K562 (cell line): ENCODE results near the gene KRT8. TPM values are rescaled to one million over a fixed set of nuclear protein-coding genes. Genes with fewer than 3 reads are reported as not detected.

Experiments used
- ATAC-seq: fragments of 200-7000 bp; cut with Tn5 transposase; 3 replicates; pipeline ENCODE4 v1.9.1; 2020; ENCODE audit warnings: moderate library complexity
- BruUV-seq: library from RNA; stranded (reverse); fragments of 400-500 nt; replicated peaks from 2 replicates; lab custom pipeline; 2021; lab: Mats Ljungman, UMichigan
- CTCF ChIA-PET: fragments of 300-600 bp; formaldehyde crosslinking; extraction: SDS; loops from one replicate; lab custom pipeline; 2021; ENCODE audit warnings: low intra/inter-chr PET ratio; lab: Yijun Ruan, JAX
- POLR2A ChIA-PET: fragments of 300-600, 350-650 bp; sonication (Branson Sonifier 250); formaldehyde crosslinking; extraction: SDS; loops from one replicate; lab custom pipeline; 2021; ENCODE audit warnings: antibody characterized with exemption, inconsistent platforms; lab: Yijun Ruan, JAX
- DNase-seq, 4 experiments: peaks; one replicate each; pipeline versions ENCODE4 v3.0.0 to v3.0.0-alpha.2; 2011 to 2018; ENCODE audit warnings: low spot score in 3 of 4, mixed read lengths in 3 of 4; ENCODE audit errors: extremely low read depth in 1 of 4
- FAIRE-seq: peaks from 2 replicates; lab custom pipeline; 2011; peaks lifted over from hg19 to GRCh38; lab: Jason Lieb, UNC
- H2AFZ ChIP-seq: 2 replicates; pipeline ENCODE4 v1.6.0; 2011; ENCODE audit warnings: low read depth, low read length, control low read depth, inconsistent platforms
- H3K27ac ChIP-seq: fragments of 200-600 bp; 3 replicates; pipeline ENCODE4 v1.8.0; 2011; ENCODE audit warnings: low read depth, mild to moderate bottlenecking, control low read depth, inconsistent platforms, low read length, moderate library complexity, mixed read lengths; ENCODE audit errors: extremely low read depth
- H3K27me3 ChIP-seq, 2 experiments: fragments of 300-600 bp in 1 of 2; 2 replicates in 1 of 2; 3 replicates in 1 of 2; pipeline versions ENCODE4 v1.6.0 to v1.8.0; 2011; ENCODE audit warnings: inconsistent platforms in 2 of 2, low read length in 2 of 2, mild to moderate bottlenecking in 1 of 2, mixed read lengths in 1 of 2, moderate library complexity in 1 of 2; ENCODE audit not compliant: control insufficient read depth in 2 of 2, insufficient read depth in 2 of 2
- H3K36me3 ChIP-seq: fragments of 300-600 bp; 3 replicates; pipeline ENCODE4 v1.8.0; 2011; ENCODE audit warnings: mild to moderate bottlenecking, low read length, inconsistent platforms; ENCODE audit not compliant: control insufficient read depth, insufficient read depth
- H3K4me1 ChIP-seq, 2 experiments: fragments of 200-600 bp in 1 of 2; replicated peaks in 1 of 2; 2 replicates in 1 of 2; 3 replicates in 1 of 2; pipeline versions ENCODE4 v1.5.1 to v1.8.0; 2011; ENCODE audit warnings: inconsistent platforms in 2 of 2, low read length in 2 of 2, mild to moderate bottlenecking in 1 of 2, mixed read lengths in 1 of 2, moderate library complexity in 1 of 2; ENCODE audit not compliant: control insufficient read depth in 2 of 2, insufficient read depth in 2 of 2
- H3K4me2 ChIP-seq: 2 replicates; pipeline ENCODE4 v1.6.1; 2011; ENCODE audit warnings: low read length, control low read depth, inconsistent platforms, mixed read lengths; ENCODE audit not compliant: insufficient read depth
- H3K4me3 ChIP-seq: fragments of 200-600 bp; sonication (generic), shearing (Covaris generic); 2 replicates; pipeline ENCODE4 v1.5.1; 2016; ENCODE audit warnings: control low read depth, inconsistent platforms
- H3K79me2 ChIP-seq: fragments of 200-600 bp; 3 replicates; pipeline ENCODE4 v1.8.0; 2011; ENCODE audit warnings: low read length, inconsistent platforms; ENCODE audit not compliant: control insufficient read depth, insufficient read depth
- H3K9ac ChIP-seq, 2 experiments: 2 replicates each; pipeline versions ENCODE4 v1.6.0 to v1.6.1; 2011; ENCODE audit warnings: low read depth in 2 of 2, low read length in 2 of 2, control low read depth in 1 of 2, inconsistent platforms in 1 of 2, mild to moderate bottlenecking in 1 of 2, mixed read lengths in 1 of 2; ENCODE audit not compliant: insufficient read depth in 1 of 2
- H3K9me1 ChIP-seq: one replicate; pipeline ENCODE4 v1.6.0; 2011; ENCODE audit warnings: inconsistent platforms, mild to moderate bottlenecking, low read length, moderate library complexity; ENCODE audit not compliant: control insufficient read depth, insufficient read depth
- H3K9me3 ChIP-seq: replicated peaks from 2 replicates; pipeline ENCODE4 v1.5.1; 2011; ENCODE audit warnings: low read depth, low read length, inconsistent platforms; ENCODE audit not compliant: control insufficient read depth, insufficient read depth
- H4K20me1 ChIP-seq: replicated peaks from 2 replicates; pipeline ENCODE4 v1.6.1; 2011; ENCODE audit warnings: low read length, inconsistent platforms, mixed read lengths; ENCODE audit not compliant: control insufficient read depth, insufficient read depth
- C11orf30 ChIP-seq: fragments of 450-650 bp; IDR thresholded peaks from 2 replicates; pipeline ENCODE4 v1.6.1; 2016; ENCODE audit warnings: low read depth, mild to moderate bottlenecking
- CBX1 ChIP-seq: sonication (generic); IDR thresholded peaks from 2 replicates; pipeline ENCODE4 v1.6.1; 2016; ENCODE audit warnings: antibody characterized with exemption, low read depth, mild to moderate bottlenecking
- CBX3 ChIP-seq, 2 experiments: IDR thresholded peaks; 1 replicate in 1 of 2; 2 replicates in 1 of 2; pipeline ENCODE4 v1.6.1; 2012; ENCODE audit warnings: inconsistent platforms in 2 of 2, low read length in 2 of 2, borderline replicate concordance in 1 of 2, control low read depth in 1 of 2
- E2F3 ChIP-seq: fragments of 250-450 bp; sonication (Bioruptor Pico); IDR thresholded peaks from 2 replicates; pipeline ENCODE4 v1.4.0; 2020; ENCODE audit warnings: mild to moderate bottlenecking
- GABPA ChIP-seq: fragments of 200-800 bp; sonication (Bioruptor generic); conservative IDR thresholded peaks from 2 replicates; pipeline ENCODE4 v1.6.1; 2016; ENCODE audit warnings: low read depth, missing genetic modification characterization, missing compliant biosample characterization
- GATAD2B ChIP-seq: fragments of 450-650 bp; IDR thresholded peaks from 2 replicates; pipeline ENCODE4 v1.6.1; 2017; ENCODE audit warnings: mild to moderate bottlenecking, borderline replicate concordance
- IRF9 ChIP-seq: fragments of 450-650 bp; IDR thresholded peaks from 2 replicates; pipeline ENCODE4 v1.6.1; 2016; ENCODE audit warnings: missing biosample characterization, missing genetic modification characterization
- KLF10 ChIP-seq: fragments of 250-450 bp; sonication (Bioruptor Pico); IDR thresholded peaks from 2 replicates; pipeline ENCODE4 v1.6.1; 2021; ENCODE audit warnings: matching md5 sums
- MED1 ChIP-seq: sonication (generic); formaldehyde crosslinking; IDR thresholded peaks from 2 replicates; pipeline ENCODE4 v1.8.1; 2023; ENCODE audit warnings: missing genetic modification reagents, borderline replicate concordance
- TCF15 ChIP-seq: fragments of 250-450 bp; sonication (Bioruptor Pico); IDR thresholded peaks from 2 replicates; pipeline ENCODE4 v1.8.0; 2022; ENCODE audit warnings: moderate library complexity, mild to moderate bottlenecking, inconsistent platforms
- TEAD2 ChIP-seq: fragments of 450-650 bp; IDR thresholded peaks from 2 replicates; pipeline ENCODE4 v1.6.1; 2016; ENCODE audit warnings: missing genetic modification characterization, control low read depth, missing compliant biosample characterization
- TEAD4 ChIP-seq, 2 experiments: sonication (generic) in 1 of 2; formaldehyde crosslinking in 1 of 2; IDR thresholded peaks; 2 replicates each; pipeline versions ENCODE4 v1.6.1 to v1.8.0; 2012 to 2022; ENCODE audit warnings: borderline replicate concordance in 1 of 2, inconsistent platforms in 1 of 2, low read length in 1 of 2, mild to moderate bottlenecking in 1 of 2, missing genetic modification reagents in 1 of 2
- TFAM ChIP-seq: fragments of 250-450 bp; sonication (Bioruptor Pico); conservative IDR thresholded peaks from 2 replicates; pipeline ENCODE4 v1.5.0; 2021; ENCODE audit warnings: mild to moderate bottlenecking, moderate library complexity
- ZNF175 ChIP-seq: fragments of 200-800 bp; sonication (Bioruptor generic); IDR thresholded peaks from 2 replicates; pipeline ENCODE4 v1.6.1; 2016; ENCODE audit warnings: low read depth, mild to moderate bottlenecking, missing genetic modification characterization, missing compliant biosample characterization
- ZNF23 ChIP-seq: fragments of 250-450 bp; sonication (Bioruptor Pico); IDR thresholded peaks from 2 replicates; pipeline ENCODE4 v1.4.0; 2020; ENCODE audit warnings: mild to moderate bottlenecking
- ZNF766 ChIP-seq: fragments of 200-800 bp; sonication (Bioruptor generic); conservative IDR thresholded peaks from 2 replicates; pipeline ENCODE4 v1.6.1; 2016; ENCODE audit warnings: missing genetic modification characterization, missing compliant biosample characterization
- ZNF778 ChIP-seq: fragments of 450-650 bp; formaldehyde crosslinking; IDR thresholded peaks from 2 replicates; pipeline ENCODE4 v1.4.0; 2020; ENCODE audit warnings: mild to moderate bottlenecking, moderate library complexity
- WGBS: fragments of 100-300 bp; shearing (Covaris generic); methylation state at CpG from one replicate; pipeline ENCODE4 v1.1.6; 2016; ENCODE audit warnings: low coverage, mixed read lengths; ENCODE audit not compliant: insufficient coverage; ENCODE audit errors: missing lambda C conversion rate; 5-methylcytosine and 5-hydroxymethylcytosine counted together
- in situ Hi-C: fragments of 300-500 bp; cut with MboI; formaldehyde crosslinking; loops from 4 replicates; pipeline ENCODE4 v1.15.0; 2018; ENCODE audit warnings: inconsistent platforms, mixed read lengths
- intact Hi-C: fragments of 100-400 bp; cut with micrococcal nuclease; formaldehyde crosslinking; loops from 2 replicates; pipeline ENCODE4 v1.14.2; 2022
- polyA plus RNA-seq, 8 experiments: library from polyadenylated mRNA; depleted of rRNA in 4 of 8; stranded (reverse) in 5 of 8; unstranded in 3 of 8; fragments of >200 nt; fragmentation: Nextera tagmentation in 2 of 8; fragmentation: Illumina TruSeq in 1 of 8; extraction: Ambion mirVana in 2 of 8; extraction: Trizol in 1 of 8; gene quantifications; 2 replicates each; pipeline versions ENCODE4 v1.2.1 to v1.2.3, GENCODE V29; 2011 to 2014; ENCODE audit warnings: inconsistent platforms in 1 of 8, missing spikeins in 1 of 8
- total RNA-seq, 7 experiments: library from RNA; depleted of rRNA in 6 of 7; stranded (reverse); fragments of >200 nt in 6 of 7; fragmentation: Illumina TruSeq in 2 of 7; extraction: Trizol in 2 of 7; gene quantifications; 2 replicates each; pipeline versions ENCODE4 v1.2.1 to v1.2.3, GENCODE V29; 2011 to 2021; ENCODE audit warnings: low replicate concordance in 1 of 7
- TF ChIP-seq, protein P1 (sequence below): sonication (generic); formaldehyde crosslinking; IDR thresholded peaks from 2 replicates; pipeline ENCODE4 v1.5.0; 2020; ENCODE audit warnings: missing genetic modification reagents

KRT8 gene
- total and polyA plus RNA-seq, 9 of the 15 experiments (the other 6 are each of a cell fraction or from before 2014, with no cell fraction given): 41.5 to 661 (median 260) TPM

- TF ChIP-seq ZNF778 (no peak), CBX3 (IDR thresholded peaks at IDR 0.05; ENCODE audit: borderline replicate concordance in 1 of 2, low read length in 2 of 2) (no peak), TEAD2 (no peak), KLF10 (CRISPR knock-in tag) (no peak), TEAD4 (IDR thresholded peaks at IDR 0.05; ENCODE audit: low read length) (no peak), TEAD4 (CRISPR knock-in tag; IDR thresholded peaks at IDR 0.05; ENCODE audit: borderline replicate concordance) (no peak), GABPA (tag) (no peak), ZNF23 (CRISPR knock-in tag) (no peak)
- TF ChIP-seq, protein P1, sequence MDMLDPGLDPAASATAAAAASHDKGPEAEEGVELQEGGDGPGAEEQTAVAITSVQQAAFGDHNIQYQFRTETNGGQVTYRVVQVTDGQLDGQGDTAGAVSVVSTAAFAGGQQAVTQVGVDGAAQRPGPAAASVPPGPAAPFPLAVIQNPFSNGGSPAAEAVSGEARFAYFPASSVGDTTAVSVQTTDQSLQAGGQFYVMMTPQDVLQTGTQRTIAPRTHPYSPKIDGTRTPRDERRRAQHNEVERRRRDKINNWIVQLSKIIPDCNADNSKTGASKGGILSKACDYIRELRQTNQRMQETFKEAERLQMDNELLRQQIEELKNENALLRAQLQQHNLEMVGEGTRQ (CRISPR knock-in tag): no peak
Observed at GRCh38 chr12:52909331-52909730, 4.5 kb upstream of the KRT8 start (continued).

DNA sequence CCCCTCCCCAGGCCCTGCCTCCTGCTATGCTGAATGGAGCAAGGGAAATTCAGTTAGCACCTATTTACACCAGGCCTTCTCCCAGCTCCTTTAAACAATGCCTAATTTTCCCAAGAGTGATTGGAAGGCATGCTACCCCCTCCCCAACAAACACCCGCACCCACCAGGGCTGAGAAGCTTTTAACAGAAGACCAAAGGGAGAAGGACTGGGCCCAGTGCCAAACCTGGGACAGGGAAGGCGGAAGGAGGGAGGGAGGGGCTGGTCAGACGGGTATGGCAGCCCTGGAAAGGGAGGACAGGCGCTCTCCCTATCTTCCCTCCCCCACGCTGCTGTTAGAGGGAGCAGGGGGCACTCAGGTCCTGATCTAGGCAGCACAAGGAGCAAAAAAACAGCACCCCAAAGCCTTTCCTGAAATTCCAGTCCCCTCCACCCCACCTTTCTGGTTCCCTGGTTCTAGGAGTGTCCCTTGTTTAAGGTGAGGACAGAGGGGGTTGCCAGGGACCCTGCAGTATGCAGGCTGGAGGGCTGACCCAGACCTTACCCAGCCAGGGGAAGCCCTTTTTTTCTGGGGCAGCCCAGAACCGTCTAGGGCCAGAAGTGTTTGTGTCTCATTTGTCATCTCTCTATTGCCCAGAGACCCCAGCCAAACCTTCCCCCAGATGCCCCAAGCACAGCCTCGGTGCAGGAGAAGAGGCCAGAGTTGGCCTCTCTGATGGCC lies 2.4 kb upstream of the KRT8 start:
- Histone ChIP-seq H3K79me2 (peaks cover 28% of the 10 kb centered on the region), H3K9ac (peak overlapping the region; percentile 39 to 61; a peak in 3 of 4 replicates), H3K36me3 (peaks cover 4% of the 10 kb centered on the region; the same call in 1 of the 3 replicates), H3K4me2 (peak overlapping the region; percentile 64), H3K27ac (peak overlapping the region; percentile 81), H3K4me3 (no peak overlapping the region; the same call in 1 of the 2 replicates), H3K9me1 (no peaks in the 10 kb centered on the region), H4K20me1 (no peaks in the 10 kb centered on the region), H3K27me3 (no peaks in the 10 kb centered on the region), H3K4me1 (peaks cover 52 to 58% of the 10 kb centered on the region in 2 experiments), H2AFZ (peak overlapping the region; percentile 88), H3K9me3 (no peaks in the 10 kb centered on the region)
- 2% methylated on average over 4 of the region's 7 CpGs for WGBS
- ChIA-PET CTCF (no interaction called here), POLR2A (interaction anchor here (0.7 to 3.9 kb wide), 3 partner anchors 9 to 301 kb away, joined by 4 to 18 read pairs (median 8); no protein-coding TSS in a partner anchor)
- ATAC-seq (peak; percentile 7; the same call in 1 of the 3 replicates), FAIRE-seq (peak; percentile 78), DNase-seq (peak; percentile 67 to 84 (median 70))
- in situ Hi-C loops (loop anchor here (5.0 kb wide), 1 partner anchor 45 kb away; no protein-coding TSS in a partner anchor), intact Hi-C loops (no loop called here)
- BruUV-seq: no TSS peak
- TF ChIP-seq ZNF175 (CRISPR knock-in tag) (no peak), IRF9 (tag) (no peak), ZNF766 (CRISPR knock-in tag) (0 out of 2 replicates have a peak, but pooled peaks have one; percentile 14), E2F3 (CRISPR knock-in tag) (no peak), C11orf30 (no peak), TCF15 (no peak), MED1 (CRISPR knock-in tag) (no peak), TFAM (no peak), GATAD2B (no peak), CBX1 (no peak; the same call in 1 of the 2 replicates)
